Central memory CD8-positive, alpha-beta T cell (primary cell): ENCODE data around the gene PINK1.
A peak's percentile ranks its signal among the peaks of the same experiment; 100 is the strongest.
"Not testable (repeated sequence)": the region's sequence is repeated elsewhere in the genome, so short reads cannot be mapped to it uniquely, and the experiment has no call there.

Experiments
- ATAC-seq: fragments of 150-1000 bp; cut with Tn5 transposase; replicated peaks from 2 replicates; pipeline ENCODE4 v1.10.0; 2022; ENCODE audit warnings: mild to moderate bottlenecking, moderate FRiP score, moderate number of reproducible peaks; ENCODE audit not compliant: poor library complexity, severe bottlenecking; ENCODE audit errors: extremely low read depth
- DNase-seq, 2 donors: peaks; one replicate each; pipeline ENCODE4 v3.0.0; 2021; ENCODE audit warnings: low spot score in 2 of 2
- H3K27ac Mint-ChIP-seq: one replicate; pipeline ENCODE4 v1.8.0; 2022; ENCODE audit warnings: low read depth, mild to moderate bottlenecking, moderate library complexity, mixed read lengths
- H3K27me3 Mint-ChIP-seq: one replicate; pipeline ENCODE4 v1.8.0; 2022; ENCODE audit warnings: mixed read lengths
- H3K36me3 Mint-ChIP-seq: one replicate; pipeline ENCODE4 v1.8.0; 2022; ENCODE audit warnings: mild to moderate bottlenecking, moderate library complexity, mixed read lengths; ENCODE audit not compliant: insufficient read depth
- H3K4me1 Mint-ChIP-seq: one replicate; pipeline ENCODE4 v1.8.0; 2022; ENCODE audit warnings: mixed read lengths
- H3K4me3 Mint-ChIP-seq: one replicate; pipeline ENCODE4 v1.8.0; 2022; ENCODE audit warnings: mild to moderate bottlenecking, moderate library complexity, mixed read lengths
- H3K9me3 Mint-ChIP-seq: one replicate; pipeline ENCODE4 v1.8.0; 2022; ENCODE audit warnings: mixed read lengths

PINK1 gene

GRCh38 chr1:20660847-20661206 lies 27.6 kb downstream of the PINK1 start:
- peak; percentile 10 for ATAC-seq
- H3K4me1 Mint-ChIP-seq: peaks cover 52% of the 10 kb centered on the region
- peak overlapping the region; percentile 99 for H3K4me3 Mint-ChIP-seq
- no peaks in the 10 kb centered on the region for H3K9me3 Mint-ChIP-seq
- H3K27me3 Mint-ChIP-seq: no peaks in the 10 kb centered on the region
- no peak for DNase-seq
- H3K36me3 Mint-ChIP-seq: peaks cover 31% of the 10 kb centered on the region
- H3K27ac Mint-ChIP-seq: peak overlapping the region; percentile 96

DNA sequence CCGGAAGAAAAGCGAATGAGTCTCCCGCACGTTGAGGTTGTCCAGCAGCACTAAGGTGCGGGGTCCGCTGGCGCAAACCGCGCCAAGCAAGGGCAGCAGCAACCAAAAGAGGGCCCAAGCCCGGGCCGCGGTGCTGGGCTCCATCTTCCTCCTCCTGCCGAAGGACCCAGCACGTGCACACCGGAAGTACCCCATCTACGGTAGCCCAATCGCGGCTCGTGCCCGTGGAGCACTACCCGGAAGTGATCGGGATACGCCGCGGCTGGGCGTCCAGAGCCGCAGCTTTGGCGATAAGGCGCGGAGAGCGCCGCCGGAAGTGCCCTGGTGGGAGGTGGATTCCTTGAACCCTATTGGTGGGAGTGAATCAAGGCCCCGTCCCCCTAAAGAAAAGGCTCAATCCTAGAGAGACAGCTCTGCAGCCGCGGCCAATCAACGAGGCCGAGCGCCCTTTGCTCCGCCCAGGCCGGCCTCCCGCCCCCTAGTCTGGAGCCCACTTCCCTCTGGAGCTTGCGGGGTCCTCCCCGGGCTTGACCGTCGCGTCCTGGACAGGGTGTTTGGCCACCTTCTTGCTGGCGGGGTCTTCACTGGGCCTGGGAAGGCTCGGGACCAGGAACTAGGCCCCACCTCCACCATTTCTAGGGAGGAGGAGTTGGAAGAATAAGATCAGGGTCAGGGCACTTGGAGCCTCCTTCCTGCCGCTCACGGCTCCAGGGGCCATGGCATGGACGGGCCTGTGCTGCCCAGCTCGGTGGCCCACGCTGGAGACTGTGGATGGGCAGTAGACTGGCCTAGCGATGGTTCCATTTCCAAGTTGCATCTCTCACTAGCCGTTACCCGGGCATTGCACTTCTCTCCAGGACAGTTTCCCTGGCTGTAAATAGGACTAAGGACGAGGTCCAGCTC lies 28.2 kb downstream of the PINK1 start, which contains the start of gene DDOST:
TSS of gene DDOST (minus strand) at position 163 of the 903 bp plus-strand sequence. CDS start at position 144, 19 bp downstream.
- Mint-ChIP-seq H3K27me3 (no peaks in the 10 kb centered on the region), H3K4me3 (peak within 1 kb of the TSS; percentile 99), H3K36me3 (peaks cover 27% of the 10 kb centered on the region), H3K9me3 (no peaks in the 10 kb centered on the region), H3K4me1 (peaks cover 50% of the 10 kb centered on the region), H3K27ac (peak within 1 kb of the TSS; percentile 96)
- DNase-seq: peak; percentile 82 to 88
- ATAC-seq: peak; percentile 99

GRCh38 chr1:20662110-20662475 lies 28.8 kb downstream of the PINK1 start:
- H3K27ac Mint-ChIP-seq: peak overlapping the region; percentile 96
- no peaks in the 10 kb centered on the region for H3K9me3 Mint-ChIP-seq
- DNase-seq: no peak
- no peaks in the 10 kb centered on the region for H3K27me3 Mint-ChIP-seq
- no peak for ATAC-seq
- peaks cover 22% of the 10 kb centered on the region for H3K36me3 Mint-ChIP-seq
- peaks cover 43% of the 10 kb centered on the region for H3K4me1 Mint-ChIP-seq
- peak overlapping the region; percentile 99 for H3K4me3 Mint-ChIP-seq

- ATAC-seq: no peak
- Mint-ChIP-seq H3K27ac (no peak overlapping the region), H3K4me3 (peak overlapping the region; percentile 99), H3K4me1 (peaks cover 40% of the 10 kb centered on the region), H3K9me3 (no peaks in the 10 kb centered on the region), H3K36me3 (peaks cover 18% of the 10 kb centered on the region), H3K27me3 (no peaks in the 10 kb centered on the region)
- DNase-seq: no peak
Measured at GRCh38 chr1:20663365-20663764, 30.1 kb downstream of the PINK1 start.

- Mint-ChIP-seq H3K4me3 (no peak overlapping the region), H3K27ac (no peak overlapping the region), H3K36me3 (peaks cover 12% of the 10 kb centered on the region), H3K4me1 (peaks cover 37% of the 10 kb centered on the region), H3K27me3 (no peaks in the 10 kb centered on the region), H3K9me3 (no peaks in the 10 kb centered on the region)
- DNase-seq (no peak), ATAC-seq (no peak)
Measured at GRCh38 chr1:20663969-20664715, 30.9 kb downstream of the PINK1 start.

DNA sequence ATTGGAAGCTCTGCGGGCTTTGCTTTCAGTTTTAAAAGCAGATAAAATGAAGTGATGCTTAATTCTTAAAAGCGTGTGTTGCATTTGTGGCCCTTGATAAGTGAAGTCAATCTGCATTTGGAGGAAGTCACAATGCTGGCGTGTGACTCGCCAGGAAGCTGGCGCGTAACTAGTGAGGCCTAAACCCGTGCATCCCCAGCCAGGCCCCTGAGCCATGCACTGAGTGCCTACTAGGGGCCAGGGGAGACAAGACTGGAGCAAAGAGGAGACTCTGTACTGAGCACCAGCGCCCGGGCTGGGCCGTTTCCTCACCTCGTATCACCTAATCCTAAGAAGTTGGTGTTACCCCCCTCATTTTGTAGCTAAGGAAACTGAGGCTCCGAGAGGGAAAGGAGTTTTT lies 32.5 kb downstream of the PINK1 start:
- no peaks in the 10 kb centered on the region for H3K9me3 Mint-ChIP-seq
- ATAC-seq: no peak
- H3K27me3 Mint-ChIP-seq: no peaks in the 10 kb centered on the region
- H3K4me1 Mint-ChIP-seq: peaks cover 21% of the 10 kb centered on the region
- DNase-seq: no peak
- peaks cover 9% of the 10 kb centered on the region for H3K36me3 Mint-ChIP-seq
- no peak overlapping the region for H3K4me3 Mint-ChIP-seq
- H3K27ac Mint-ChIP-seq: no peak overlapping the region

DNA sequence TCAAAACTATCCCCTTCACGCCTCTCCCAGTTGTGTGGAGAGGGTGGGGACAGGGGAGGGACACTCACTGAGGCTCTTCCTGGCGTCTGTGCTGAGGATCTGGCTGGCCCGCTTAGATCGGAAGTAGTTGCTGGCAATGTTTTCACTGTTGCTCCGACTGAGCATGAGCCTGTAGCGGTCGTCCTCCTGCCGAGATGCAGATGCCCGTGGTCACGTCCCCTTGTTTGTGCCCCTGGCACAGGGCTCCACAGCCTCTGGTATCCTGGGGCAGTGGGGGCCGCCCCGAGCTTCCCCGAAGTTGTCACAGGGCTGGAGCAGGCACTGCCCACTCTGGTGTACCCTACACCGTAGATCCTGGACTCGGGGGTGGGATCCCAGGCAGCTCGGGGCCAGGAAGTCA lies 32.9 kb downstream of the PINK1 start:
- Mint-ChIP-seq H3K36me3 (peaks cover 5% of the 10 kb centered on the region), H3K4me1 (peaks cover 17% of the 10 kb centered on the region), H3K27me3 (no peaks in the 10 kb centered on the region), H3K9me3 (no peaks in the 10 kb centered on the region), H3K27ac (no peak overlapping the region), H3K4me3 (no peak overlapping the region)
- DNase-seq (no peak), ATAC-seq (no peak)

DNA sequence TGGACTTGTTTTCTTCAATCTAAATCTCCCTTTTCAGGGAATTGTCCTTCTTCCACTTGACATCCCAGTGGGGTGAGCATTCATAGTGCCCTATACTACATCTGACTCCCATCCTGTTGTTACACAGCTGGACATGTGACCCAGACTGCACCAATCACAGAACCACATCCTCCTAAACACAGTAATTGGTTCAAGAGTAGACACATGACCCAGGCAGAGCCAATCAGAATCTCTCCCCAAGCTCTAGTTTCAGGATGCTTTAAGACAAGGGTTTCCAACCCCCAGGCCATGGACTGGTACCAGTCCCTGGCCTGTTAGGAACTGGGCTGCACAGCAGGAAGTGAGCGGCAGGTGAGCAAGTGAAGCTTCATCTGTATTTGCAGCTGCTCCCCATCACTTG lies 33.5 kb downstream of the PINK1 start:
- Mint-ChIP-seq H3K4me1 (peaks cover 12% of the 10 kb centered on the region), H3K4me3 (no peak overlapping the region), H3K36me3 (peaks cover 2% of the 10 kb centered on the region), H3K9me3 (no peaks in the 10 kb centered on the region), H3K27me3 (peaks cover under 1% of the 10 kb centered on the region), H3K27ac (no peak overlapping the region)
- ATAC-seq (no peak), DNase-seq (no peak)

- H3K9me3 Mint-ChIP-seq: no peaks in the 10 kb centered on the region
- no peak for ATAC-seq
Measured at GRCh38 chr1:20668581-20668980, 35.3 kb downstream of the PINK1 start.

DNA sequence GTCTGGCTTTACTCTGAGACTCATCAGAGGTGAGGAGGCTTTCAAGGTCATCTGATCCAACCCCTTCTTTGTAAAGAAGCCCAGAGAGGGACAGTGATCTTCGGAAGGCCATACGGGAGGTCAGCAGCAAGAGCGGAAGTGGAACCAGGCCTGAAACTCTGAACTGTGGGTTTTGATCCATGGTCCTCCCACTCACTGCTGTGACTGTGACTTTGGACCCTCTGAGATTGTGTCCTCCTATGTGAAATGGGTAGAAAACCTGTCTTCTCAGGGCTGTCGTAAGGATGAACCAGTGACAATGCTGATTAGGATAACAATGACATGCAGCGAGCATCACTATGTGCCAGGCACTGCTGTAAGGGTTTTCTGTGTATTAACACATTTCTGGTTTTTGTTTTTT lies 37.7 kb downstream of the PINK1 start:
- Mint-ChIP-seq H3K27me3 (peaks cover 10% of the 10 kb centered on the region), H3K4me3 (no peak overlapping the region), H3K9me3 (no peaks in the 10 kb centered on the region), H3K27ac (no peak overlapping the region), H3K4me1 (no peaks in the 10 kb centered on the region), H3K36me3 (peaks cover 2% of the 10 kb centered on the region)
- no peak for DNase-seq
- no peak for ATAC-seq

More at GRCh38 chr1:20668581-20668980, 35.3 kb downstream of the PINK1 start:
- DNase-seq: no peak
- Mint-ChIP-seq H3K27me3 (peaks cover 10% of the 10 kb centered on the region), H3K36me3 (peaks cover 2% of the 10 kb centered on the region), H3K4me1 (no peaks in the 10 kb centered on the region), H3K27ac (no peak overlapping the region), H3K4me3 (no peak overlapping the region)

DNA sequence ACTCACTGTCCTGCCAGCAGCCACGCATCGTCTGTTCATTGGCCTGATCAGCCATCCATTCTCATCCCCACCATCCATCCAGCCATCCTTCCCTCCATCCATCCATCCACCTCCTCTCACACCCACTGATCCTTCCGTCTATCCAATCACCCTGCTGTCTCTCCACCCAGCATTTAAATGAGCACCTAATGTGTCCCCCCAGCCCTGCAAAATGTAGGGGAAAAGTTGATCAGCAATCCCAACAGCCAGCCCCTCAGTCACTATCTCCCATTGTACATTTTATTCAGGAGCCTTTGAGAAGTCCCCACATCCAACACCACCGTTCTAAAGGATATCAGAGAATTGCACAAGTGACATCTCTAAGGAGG lies 39.0 kb downstream of the PINK1 start:
- Mint-ChIP-seq H3K4me3 (no peak overlapping the region), H3K27me3 (peaks cover 10% of the 10 kb centered on the region), H3K4me1 (no peaks in the 10 kb centered on the region), H3K9me3 (no peaks in the 10 kb centered on the region), H3K27ac (no peak overlapping the region), H3K36me3 (peaks cover 2% of the 10 kb centered on the region)
- ATAC-seq: no peak
- DNase-seq: no peak

GRCh38 chr1:20673626-20674025 lies 40.4 kb downstream of the PINK1 start:
- not testable (repeated sequence) for H3K9me3 Mint-ChIP-seq, H3K4me1 Mint-ChIP-seq, H3K27ac Mint-ChIP-seq, H3K36me3 Mint-ChIP-seq, H3K4me3 Mint-ChIP-seq, DNase-seq, ATAC-seq
- H3K27me3 Mint-ChIP-seq: peaks cover 10% of the 10 kb centered on the region

DNA sequence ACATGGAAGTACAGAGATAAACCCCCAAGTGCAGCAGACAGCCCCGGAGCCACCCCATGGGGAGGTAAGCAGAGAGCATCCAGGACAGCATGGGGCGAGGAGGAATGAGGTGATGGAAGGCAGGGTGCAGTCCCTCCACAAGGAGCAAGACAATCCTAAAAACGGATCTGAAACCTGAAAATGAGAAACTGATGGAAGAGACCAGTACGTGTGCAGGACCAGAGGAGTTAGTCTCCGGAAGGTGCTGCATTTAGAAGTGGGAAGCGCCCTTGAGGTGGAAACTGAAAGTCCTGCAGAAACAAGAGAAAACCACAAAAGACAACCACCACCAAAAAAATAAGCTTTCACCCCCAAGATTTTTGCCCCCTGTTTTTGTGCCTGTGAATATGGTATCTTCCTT lies 45.3 kb downstream of the PINK1 start:
- peaks cover 6% of the 10 kb centered on the region for H3K4me1 Mint-ChIP-seq
- H3K36me3 Mint-ChIP-seq: no peaks in the 10 kb centered on the region
- DNase-seq (no peak), ATAC-seq (peak; percentile 14)
- H3K27me3 Mint-ChIP-seq: peaks cover 13% of the 10 kb centered on the region
- H3K4me3 Mint-ChIP-seq: peak overlapping the region; percentile 42
- no peaks in the 10 kb centered on the region for H3K9me3 Mint-ChIP-seq
- peak overlapping the region; percentile 66 for H3K27ac Mint-ChIP-seq
